ENCODE results near the gene OR10K1.

OR10K1 gene

DNA sequence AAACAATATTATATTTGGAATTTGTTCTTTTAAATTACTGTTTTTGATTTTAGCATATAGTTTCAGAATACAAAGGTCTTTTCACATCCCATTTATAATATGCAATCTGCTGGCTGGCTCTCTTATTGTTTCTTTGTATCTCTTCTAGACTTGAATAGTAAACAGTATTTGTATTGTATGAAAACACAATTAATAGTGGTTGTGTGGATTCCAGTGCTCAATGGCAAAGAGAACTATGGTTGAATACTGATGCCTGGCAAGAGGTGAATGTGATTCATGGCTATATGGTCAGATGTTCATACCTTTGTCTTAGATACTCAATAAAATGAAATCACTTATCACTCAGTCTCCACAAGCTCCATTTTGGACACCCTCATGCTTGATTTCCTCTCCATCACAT lies 55.3 kb downstream of the OR10K1 start:
- no peak overlapping the region for H3K4me3 ChIP-seq (ENCODE audit: low read length)
- DNase-seq (ENCODE audit: low read depth): no peak

More for the DNA sequence above, 55.3 kb downstream of the OR10K1 start:
- TF ChIP-seq, protein P1, sequence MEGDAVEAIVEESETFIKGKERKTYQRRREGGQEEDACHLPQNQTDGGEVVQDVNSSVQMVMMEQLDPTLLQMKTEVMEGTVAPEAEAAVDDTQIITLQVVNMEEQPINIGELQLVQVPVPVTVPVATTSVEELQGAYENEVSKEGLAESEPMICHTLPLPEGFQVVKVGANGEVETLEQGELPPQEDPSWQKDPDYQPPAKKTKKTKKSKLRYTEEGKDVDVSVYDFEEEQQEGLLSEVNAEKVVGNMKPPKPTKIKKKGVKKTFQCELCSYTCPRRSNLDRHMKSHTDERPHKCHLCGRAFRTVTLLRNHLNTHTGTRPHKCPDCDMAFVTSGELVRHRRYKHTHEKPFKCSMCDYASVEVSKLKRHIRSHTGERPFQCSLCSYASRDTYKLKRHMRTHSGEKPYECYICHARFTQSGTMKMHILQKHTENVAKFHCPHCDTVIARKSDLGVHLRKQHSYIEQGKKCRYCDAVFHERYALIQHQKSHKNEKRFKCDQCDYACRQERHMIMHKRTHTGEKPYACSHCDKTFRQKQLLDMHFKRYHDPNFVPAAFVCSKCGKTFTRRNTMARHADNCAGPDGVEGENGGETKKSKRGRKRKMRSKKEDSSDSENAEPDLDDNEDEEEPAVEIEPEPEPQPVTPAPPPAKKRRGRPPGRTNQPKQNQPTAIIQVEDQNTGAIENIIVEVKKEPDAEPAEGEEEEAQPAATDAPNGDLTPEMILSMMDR (conservative IDR thresholded peaks at IDR 0.05; ENCODE audit: low read length): no peak
